IMR-90 (cell line): Measurements from ENCODE around the gene TEX101. TPM values are rescaled to one million over a fixed set of nuclear protein-coding genes. Genes with fewer than 3 reads are reported as not detected.
A peak's percentile ranks its signal among the peaks of the same experiment; 100 is the strongest.

Source experiments
- ATAC-seq: fragments of 200-7000 bp; cut with Tn5 transposase; 2 replicates; pipeline ENCODE4 v1.9.1; 2020; ENCODE audit warnings: low read depth, mild to moderate bottlenecking, moderate library complexity
- BruUV-seq: library from RNA; stranded (reverse); fragments of 400-500 nt; replicated peaks from 2 replicates; lab custom pipeline; 2021; lab: Mats Ljungman, UMichigan
- CTCF ChIA-PET: fragments of 300-600 bp; formaldehyde crosslinking; extraction: SDS; loops from one replicate; lab custom pipeline; 2021; ENCODE audit warnings: antibody characterized with exemption; lab: Yijun Ruan, JAX
- POLR2A ChIA-PET: fragments of 300-600 bp; sonication (Branson Sonifier 250); formaldehyde crosslinking; loops from one replicate; lab custom pipeline; 2022; ENCODE audit warnings: antibody characterized with exemption; ENCODE audit not compliant: unreplicated experiment; lab: Charles Lee
- DNase-seq: peaks from one replicate; pipeline ENCODE4 v3.0.0; 2013
- H2AFZ ChIP-seq: replicated peaks from 2 replicates; pipeline ENCODE3; 2013; ENCODE audit warnings: low read length, mild to moderate bottlenecking; ENCODE audit not compliant: poor library complexity
- H2AK5ac ChIP-seq: 2 replicates; pipeline ENCODE4 v1.6.1; 2013; ENCODE audit warnings: low read depth, low read length, inconsistent platforms
- H2AK9ac ChIP-seq: replicated peaks from 2 replicates; pipeline ENCODE3; 2013; ENCODE audit warnings: mild to moderate bottlenecking, low read depth, low read length, moderate library complexity; ENCODE audit not compliant: poor library complexity
- H2BK120ac ChIP-seq: 2 replicates; pipeline ENCODE4 v1.6.1; 2013; ENCODE audit warnings: low read depth, low read length, inconsistent platforms
- H2BK15ac ChIP-seq: 3 replicates; pipeline ENCODE4 v1.6.1; 2013; ENCODE audit warnings: low read depth, low read length, inconsistent platforms
- H2BK20ac ChIP-seq: 2 replicates; pipeline ENCODE4 v1.6.1; 2013; ENCODE audit warnings: low read depth, mild to moderate bottlenecking, inconsistent platforms, low read length, moderate library complexity
- H2BK5ac ChIP-seq: 2 replicates; pipeline ENCODE4 v1.6.1; 2013; ENCODE audit warnings: mild to moderate bottlenecking, low read depth, low read length, inconsistent platforms; ENCODE audit not compliant: poor library complexity, severe bottlenecking
- H3K14ac ChIP-seq: replicated peaks from 2 replicates; pipeline ENCODE4 v1.6.1; 2013; ENCODE audit warnings: low read depth, low read length, inconsistent platforms
- H3K18ac ChIP-seq: 2 replicates; pipeline ENCODE4 v1.6.1; 2013; ENCODE audit warnings: low read depth, low read length, control low read depth
- H3K23ac ChIP-seq: 2 replicates; pipeline ENCODE4 v1.6.1; 2013; ENCODE audit warnings: low read depth, low read length, inconsistent platforms
- H3K27ac ChIP-seq: 2 replicates; pipeline ENCODE4 v1.5.1; 2013; ENCODE audit warnings: mild to moderate bottlenecking, control low read depth, low read length; ENCODE audit not compliant: insufficient read depth
- H3K27me3 ChIP-seq: 2 replicates; pipeline ENCODE4 v1.6.1; 2013; ENCODE audit warnings: low read length; ENCODE audit not compliant: control insufficient read depth, insufficient read depth
- H3K36me3 ChIP-seq: 2 replicates; pipeline ENCODE4 v1.6.1; 2013; ENCODE audit warnings: low read length, mixed read lengths; ENCODE audit not compliant: control insufficient read depth, insufficient read depth
- H3K4ac ChIP-seq: 2 replicates; pipeline ENCODE4 v1.6.1; 2013; ENCODE audit warnings: low read depth, low read length, inconsistent platforms
- H3K4me1 ChIP-seq: 2 replicates; pipeline ENCODE4 v1.6.1; 2013; ENCODE audit warnings: low read length, mixed read lengths; ENCODE audit not compliant: control insufficient read depth, insufficient read depth
- H3K4me2 ChIP-seq: 2 replicates; pipeline ENCODE4 v1.6.1; 2013; ENCODE audit warnings: low read depth, mild to moderate bottlenecking, control low read depth, low read length, moderate library complexity
- H3K4me3 ChIP-seq: 2 replicates; pipeline ENCODE4 v1.5.1; 2013; ENCODE audit warnings: low read depth, mild to moderate bottlenecking, control low read depth, low read length, moderate library complexity; ENCODE audit not compliant: insufficient read depth
- H3K56ac ChIP-seq: 2 replicates; pipeline ENCODE4 v1.6.1; 2013; ENCODE audit warnings: low read length, inconsistent platforms; ENCODE audit not compliant: insufficient read depth; ENCODE audit errors: extremely low read depth
- H3K79me1 ChIP-seq, 2 experiments: 2 replicates each; pipeline ENCODE4 v1.6.1; 2013; ENCODE audit warnings: low read length in 2 of 2, inconsistent platforms in 1 of 2, low read depth in 1 of 2
- H3K9ac ChIP-seq: 2 replicates; pipeline ENCODE4 v1.6.1; 2013; ENCODE audit warnings: low read depth, low read length, control low read depth
- H3K9me1 ChIP-seq: 2 replicates; pipeline ENCODE4 v1.6.1; 2013; ENCODE audit warnings: low read length, inconsistent platforms; ENCODE audit not compliant: insufficient read depth
- H3K9me3 ChIP-seq: 2 replicates; pipeline ENCODE4 v1.6.1; 2013; ENCODE audit warnings: low read length; ENCODE audit not compliant: control insufficient read depth, insufficient read depth
- H4K20me1 ChIP-seq: 2 replicates; pipeline ENCODE4 v1.6.1; 2013; ENCODE audit warnings: low read length, inconsistent platforms; ENCODE audit not compliant: insufficient read depth
- H4K5ac ChIP-seq: 2 replicates; pipeline ENCODE4 v1.6.1; 2013; ENCODE audit warnings: mild to moderate bottlenecking, low read depth, low read length, control low read depth
- H4K8ac ChIP-seq, 2 experiments: 2 replicates each; pipeline ENCODE4 v1.6.1; 2013; ENCODE audit warnings: low read depth in 2 of 2, low read length in 2 of 2, control low read depth in 1 of 2, inconsistent platforms in 1 of 2
- H4K91ac ChIP-seq: 2 replicates; pipeline ENCODE4 v1.6.1; 2013; ENCODE audit warnings: low read depth, low read length, inconsistent platforms; ENCODE audit not compliant: insufficient read depth
- CEBPB ChIP-seq: IDR thresholded peaks from 2 replicates; pipeline ENCODE4 v1.6.1; 2012; ENCODE audit warnings: low read depth, low read length, improper control_type of control experiment
- CTCF ChIP-seq: conservative IDR thresholded peaks from 2 replicates; pipeline ENCODE4 v1.5.1; 2012; ENCODE audit warnings: mild to moderate bottlenecking, low read depth, low read length, improper control_type of control experiment
- RCOR1 ChIP-seq: IDR thresholded peaks from 2 replicates; pipeline ENCODE4 v1.6.1; 2012; ENCODE audit warnings: mild to moderate bottlenecking, low read length, improper control_type of control experiment; ENCODE audit not compliant: insufficient replicate concordance
- WGBS, 2 experiments: methylation state at CpG; one replicate each; pipeline versions ENCODE4 v1.1.5 to v1.1.7; 2013; ENCODE audit warnings: missing lambda C conversion rate in 2 of 2; ENCODE audit not compliant: insufficient read length in 1 of 2; ENCODE audit errors: extremely low coverage in 2 of 2; 5-methylcytosine and 5-hydroxymethylcytosine counted together
- dilution Hi-C: fragments of 300-500 bp; cut with HindIII; formaldehyde crosslinking; loops from one replicate; pipeline ENCODE4 v1.14.3; 2018; ENCODE audit warnings: low sequenced_read_pairs; ENCODE audit not compliant: unreplicated experiment
- in situ Hi-C: fragments of 300-500 bp; cut with MboI; formaldehyde crosslinking; loops from 3 replicates; pipeline ENCODE4 v1.14.3; 2019; ENCODE audit warnings: low sequenced_read_pairs, inconsistent platforms, mixed read lengths
- intact Hi-C: fragments of 100-400 bp; cut with micrococcal nuclease; formaldehyde crosslinking; loops from 2 replicates; pipeline ENCODE4 v1.10.0; 2022
- polyA plus RNA-seq, 3 experiments: library from polyadenylated mRNA; depleted of rRNA; stranded (reverse); fragments of >200 nt; gene quantifications; 2 replicates each; pipeline ENCODE4 v1.2.3, GENCODE V29; 2012; ENCODE audit warnings: low replicate concordance in 1 of 3
- total RNA-seq: library from RNA; depleted of rRNA; stranded (reverse); fragments of >200 nt; gene quantifications from 2 replicates; pipeline ENCODE4 v1.2.3, GENCODE V29; 2012

TEX101 gene
- total and polyA plus RNA-seq, 2 of the 4 experiments (the other 2 are of a cell fraction), result not detected

GRCh38 chr19:43430142-43430710 is 15.5 kb downstream of the TEX101 start:
- Histone ChIP-seq H2BK120ac (no peak overlapping the region), H3K4me1 (no peaks in the 10 kb centered on the region), H2BK20ac (no peak overlapping the region), H4K91ac (no peak overlapping the region), H4K20me1 (no peaks in the 10 kb centered on the region), H3K4me3 (no peak overlapping the region), H3K4me2 (no peak overlapping the region), H2BK5ac (no peak overlapping the region), H4K8ac (no peak overlapping the region), H3K14ac (no peak overlapping the region), H3K18ac (no peak overlapping the region), H3K4ac (no peak overlapping the region), H4K5ac (no peak overlapping the region), H3K36me3 (no peaks in the 10 kb centered on the region), H3K9me3 (no peaks in the 10 kb centered on the region), H2AK9ac (no peak overlapping the region), H3K27ac (no peak overlapping the region), H3K9ac (no peak overlapping the region), H2AK5ac (no peak overlapping the region), H2BK15ac (no peak overlapping the region), H3K56ac (no peak overlapping the region), H3K79me1 (no peaks in the 10 kb centered on the region), H3K23ac (no peak overlapping the region), H3K9me1 (no peaks in the 10 kb centered on the region), H2AFZ (no peak overlapping the region), H3K27me3 (no peaks in the 10 kb centered on the region)
- in situ Hi-C loops (no loop called here), intact Hi-C loops (loop anchor here (5.0 kb wide), 1 partner anchor 222 kb away; no protein-coding TSS in a partner anchor), dilution Hi-C loops (no loop called here)
- TF ChIP-seq RCOR1 (no peak), CEBPB (no peak), CTCF (0 out of 2 replicates have a peak, but pooled peaks have one; percentile 9)
- no CpG with 5 or more reads among the region's 6 CpGs for WGBS, 2 experiments
- ChIA-PET CTCF (no interaction called here), POLR2A (no interaction called here)
- BruUV-seq, result no TSS peak
- DNase-seq, result no peak
- ATAC-seq, result no peak
